Mononuclear cell (primary cell): ENCODE results near the gene SEMA3F. TPM values are rescaled to one million over a fixed set of nuclear protein-coding genes. Genes with fewer than 3 reads are reported as not detected.

Source experiments
- H3K27me3 ChIP-seq: 2 replicates; pipeline ENCODE4 v1.6.0; 2011; ENCODE audit warnings: low read length, control low read depth; ENCODE audit not compliant: insufficient read depth
- H3K4me1 ChIP-seq: 2 replicates; pipeline ENCODE4 v1.5.1; 2011; ENCODE audit warnings: mild to moderate bottlenecking, low read length, control low read depth; ENCODE audit not compliant: insufficient read depth
- H3K4me3 ChIP-seq: 2 replicates; pipeline ENCODE4 v1.5.1; 2011; ENCODE audit warnings: mild to moderate bottlenecking, low read length, moderate library complexity
- H3K9me3 ChIP-seq: 2 replicates; pipeline ENCODE4 v1.5.1; 2011; ENCODE audit warnings: low read depth, mild to moderate bottlenecking, control low read depth, low read length
- total RNA-seq: library from RNA; depleted of rRNA; stranded (reverse); fragments of >200 nt; gene quantifications from one replicate; pipeline ENCODE4 v1.2.3, GENCODE V29; 2012

SEMA3F gene
- total RNA-seq, 1 donor = 0.42 TPM

GRCh38 chr3:50139718-50140423 lies 15.3 kb upstream of the SEMA3F start:
- Histone ChIP-seq H3K4me3 (no peak overlapping the region), H3K27me3 (no peaks in the 10 kb centered on the region), H3K4me1 (peaks cover 16% of the 10 kb centered on the region), H3K9me3 (no peaks in the 10 kb centered on the region)

DNA sequence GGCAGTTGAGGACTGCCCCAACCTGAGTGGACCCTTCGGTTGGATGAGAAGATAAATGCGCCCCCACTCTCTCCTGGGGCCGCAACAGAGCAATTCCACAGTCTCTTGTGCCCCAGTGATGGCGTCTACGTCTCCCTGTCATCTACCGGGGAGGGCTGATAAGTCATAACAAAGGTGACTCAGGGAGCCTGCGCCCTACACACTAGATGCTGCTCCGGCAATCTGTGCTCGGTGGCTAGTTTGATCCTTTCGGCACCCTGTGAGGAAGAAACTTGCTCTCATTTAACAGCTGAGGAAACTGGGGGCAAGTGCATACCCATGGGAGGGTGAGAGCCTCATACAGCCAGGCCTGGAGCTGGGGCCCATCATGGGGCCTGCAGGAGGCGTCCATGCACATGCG lies 14.1 kb upstream of the SEMA3F start:
- no peaks in the 10 kb centered on the region for H3K27me3 ChIP-seq
- H3K4me1 ChIP-seq = peaks cover 16% of the 10 kb centered on the region
- no peaks in the 10 kb centered on the region for H3K9me3 ChIP-seq
- H3K4me3 ChIP-seq = no peak overlapping the region

- no peaks in the 10 kb centered on the region for H3K27me3 ChIP-seq
- peaks cover 7% of the 10 kb centered on the region for H3K4me1 ChIP-seq
- H3K4me3 ChIP-seq = no peak overlapping the region
- no peaks in the 10 kb centered on the region for H3K9me3 ChIP-seq
Observed at GRCh38 chr3:50146316-50146901, 8.7 kb upstream of the SEMA3F start.

DNA sequence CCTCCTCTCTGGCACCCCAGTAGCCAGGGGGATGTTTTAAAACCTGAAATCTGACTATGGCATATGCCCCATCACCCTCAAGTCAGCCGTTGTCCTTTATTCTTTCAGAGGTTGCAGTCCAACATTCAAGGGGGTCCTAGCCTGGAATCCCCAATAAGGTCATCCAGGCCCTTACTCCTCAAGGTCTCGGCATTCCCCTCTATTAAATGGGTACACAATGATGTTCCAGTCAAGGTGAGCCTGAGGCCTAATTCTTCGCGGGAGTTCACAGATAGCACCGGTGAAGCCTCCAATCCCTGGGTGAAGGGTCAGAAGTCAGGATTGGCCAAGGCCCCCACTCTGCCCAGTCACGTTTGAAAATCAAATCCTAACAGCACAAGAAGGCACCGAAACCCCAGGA lies 8.1 kb upstream of the SEMA3F start:
- H3K27me3 ChIP-seq = no peaks in the 10 kb centered on the region
- H3K4me1 ChIP-seq = peaks cover 7% of the 10 kb centered on the region
- no peak overlapping the region for H3K4me3 ChIP-seq
- H3K9me3 ChIP-seq = no peaks in the 10 kb centered on the region

- no peak overlapping the region for H3K4me3 ChIP-seq
- H3K27me3 ChIP-seq = no peaks in the 10 kb centered on the region
- H3K4me1 ChIP-seq = peaks cover 7% of the 10 kb centered on the region
- no peaks in the 10 kb centered on the region for H3K9me3 ChIP-seq
Observed at GRCh38 chr3:50147447-50147846, 7.7 kb upstream of the SEMA3F start.

DNA sequence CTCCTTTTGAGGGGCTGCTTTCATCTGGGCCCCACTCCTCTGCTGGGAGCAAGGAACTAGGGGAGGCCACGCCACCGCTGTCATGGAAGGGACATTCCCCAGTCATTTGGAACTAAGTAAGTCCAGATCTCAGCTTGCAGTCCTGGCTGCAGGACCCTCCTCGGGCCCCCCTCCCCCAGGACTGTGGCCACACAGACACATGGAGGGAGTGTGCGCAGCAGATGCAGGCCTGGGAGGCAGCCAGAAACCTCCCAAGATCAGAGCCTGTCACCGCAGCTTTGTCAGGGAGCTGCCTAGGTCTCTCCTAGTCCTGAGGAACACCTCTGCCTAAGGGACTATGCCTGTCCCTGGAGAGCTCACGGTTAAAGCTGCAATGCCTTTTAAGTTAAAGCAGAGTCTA lies 7.3 kb upstream of the SEMA3F start:
- Histone ChIP-seq H3K4me1 (peaks cover 7% of the 10 kb centered on the region), H3K4me3 (no peak overlapping the region), H3K9me3 (no peaks in the 10 kb centered on the region), H3K27me3 (no peaks in the 10 kb centered on the region)

- Histone ChIP-seq H3K9me3 (no peaks in the 10 kb centered on the region), H3K4me1 (peaks cover 8% of the 10 kb centered on the region), H3K27me3 (peaks cover 13% of the 10 kb centered on the region), H3K4me3 (no peak overlapping the region)
Observed at GRCh38 chr3:50150404-50150750, 4.7 kb upstream of the SEMA3F start.

DNA sequence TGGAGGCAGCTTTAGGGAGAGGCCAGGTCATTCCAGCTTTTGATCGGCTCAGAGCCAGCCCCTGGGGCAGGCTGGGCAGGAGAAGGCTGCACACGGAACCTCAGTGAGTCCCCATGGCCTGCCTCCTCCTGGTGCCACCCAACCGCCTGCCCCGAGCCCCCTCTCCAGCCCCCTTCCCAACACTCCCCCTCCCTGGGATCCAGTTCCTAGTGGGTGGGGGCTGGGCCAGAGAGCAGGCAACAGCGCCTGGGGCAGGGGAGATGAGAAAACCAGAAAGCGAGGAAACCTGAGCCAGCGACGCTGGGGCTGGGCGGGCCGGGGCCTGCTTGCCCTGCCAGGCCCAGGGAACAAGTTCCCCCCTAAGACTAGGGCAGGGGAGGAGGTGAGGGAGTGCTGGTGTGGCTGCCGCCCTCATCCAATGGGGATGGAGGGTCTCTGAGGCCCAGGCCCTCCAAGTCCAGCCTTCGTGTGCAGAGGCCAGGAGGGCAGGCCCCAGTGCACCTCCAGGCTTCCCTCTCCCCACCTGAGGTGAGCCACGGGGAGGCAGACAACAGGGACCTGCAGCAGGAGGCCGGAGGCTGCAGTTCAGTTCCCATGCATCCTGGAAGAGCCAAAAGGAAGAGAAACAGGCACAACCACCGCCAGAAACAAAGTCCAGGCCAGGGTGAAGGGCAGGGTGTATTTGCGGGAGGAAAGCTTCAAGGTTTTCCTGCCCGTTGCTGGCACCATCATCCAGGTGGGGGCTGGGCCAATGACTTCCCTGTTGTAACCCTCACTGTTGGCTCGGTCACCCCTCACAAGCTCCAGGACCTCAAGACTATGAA lies 4.0 kb upstream of the SEMA3F start:
- peaks cover 20% of the 10 kb centered on the region for H3K27me3 ChIP-seq
- no peak overlapping the region for H3K4me3 ChIP-seq
- peaks cover 14% of the 10 kb centered on the region for H3K4me1 ChIP-seq
- H3K9me3 ChIP-seq = no peaks in the 10 kb centered on the region

DNA sequence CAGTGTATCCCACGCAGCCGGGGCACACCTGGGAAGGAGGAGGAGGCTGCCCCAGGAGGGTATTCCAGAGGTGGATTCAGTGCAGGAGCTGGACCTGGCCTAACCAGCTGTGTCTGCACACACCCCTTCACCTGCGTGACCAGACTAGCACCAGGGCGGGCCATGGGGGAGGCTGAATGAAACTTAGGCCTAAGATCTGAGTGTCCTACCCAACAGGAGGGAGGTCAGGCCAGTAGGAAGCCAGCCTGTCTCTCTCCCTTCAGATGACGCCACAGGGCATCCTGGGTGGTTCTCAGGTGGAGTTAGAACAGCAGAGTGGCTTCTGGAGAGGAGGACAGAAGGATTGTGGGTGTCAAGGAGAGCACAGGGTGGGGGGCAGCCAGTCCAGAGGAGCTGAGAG lies 3.4 kb upstream of the SEMA3F start:
- H3K27me3 ChIP-seq = peaks cover 27% of the 10 kb centered on the region
- H3K4me1 ChIP-seq = peaks cover 14% of the 10 kb centered on the region
- H3K9me3 ChIP-seq = no peaks in the 10 kb centered on the region
- H3K4me3 ChIP-seq = no peak overlapping the region

DNA sequence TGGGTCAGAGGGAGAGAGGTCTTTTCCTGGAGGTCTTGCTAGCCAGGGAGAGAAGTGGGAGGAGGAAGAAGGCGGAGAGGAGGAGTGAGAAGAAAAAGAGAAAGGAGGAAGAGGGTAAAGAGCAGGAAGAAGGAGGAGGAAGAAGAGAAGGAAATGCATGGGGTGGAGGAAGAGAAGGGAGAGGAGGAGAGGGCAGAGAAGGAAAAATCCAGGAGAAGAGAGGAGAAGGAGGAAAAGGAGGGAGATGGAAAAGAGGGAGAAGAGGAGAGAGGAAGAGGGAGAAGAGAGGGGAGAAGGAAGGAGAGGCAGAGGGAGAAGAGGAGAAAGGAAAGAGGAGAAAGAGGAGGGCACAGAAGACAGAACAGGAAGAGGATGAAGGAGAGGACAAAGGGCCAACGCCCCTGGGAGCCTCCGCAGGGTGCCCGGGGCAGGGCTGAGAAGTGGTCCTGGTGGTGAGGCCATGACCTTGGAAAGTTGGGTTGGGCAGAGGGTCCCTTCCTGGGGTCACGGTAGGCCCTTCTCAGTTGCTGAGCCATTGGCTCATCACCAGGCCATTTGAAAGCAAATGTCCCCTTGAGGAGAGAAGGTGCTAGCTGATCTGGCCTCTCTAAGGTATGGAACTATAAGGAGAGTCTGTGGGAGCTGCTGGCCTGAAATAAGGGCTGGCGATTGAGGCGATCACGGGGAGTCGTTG lies 1.2 kb upstream of the SEMA3F start:
- H3K27me3 ChIP-seq = peaks cover 30% of the 10 kb centered on the region
- H3K4me3 ChIP-seq = no peak overlapping the region
- peaks cover 14% of the 10 kb centered on the region for H3K4me1 ChIP-seq
- H3K9me3 ChIP-seq = no peaks in the 10 kb centered on the region

GRCh38 chr3:50154476-50154839 lies 666 bp upstream of the SEMA3F start:
- H3K9me3 ChIP-seq = no peaks in the 10 kb centered on the region
- no peak overlapping the region for H3K4me3 ChIP-seq
- peaks cover 14% of the 10 kb centered on the region for H3K4me1 ChIP-seq
- H3K27me3 ChIP-seq = peaks cover 30% of the 10 kb centered on the region

GRCh38 chr3:50155491-50155878 lies 361 bp downstream of the SEMA3F start:
- H3K4me3 ChIP-seq = no peak overlapping the region
- H3K9me3 ChIP-seq = no peaks in the 10 kb centered on the region
- peaks cover 30% of the 10 kb centered on the region for H3K27me3 ChIP-seq
- peaks cover 14% of the 10 kb centered on the region for H3K4me1 ChIP-seq

DNA sequence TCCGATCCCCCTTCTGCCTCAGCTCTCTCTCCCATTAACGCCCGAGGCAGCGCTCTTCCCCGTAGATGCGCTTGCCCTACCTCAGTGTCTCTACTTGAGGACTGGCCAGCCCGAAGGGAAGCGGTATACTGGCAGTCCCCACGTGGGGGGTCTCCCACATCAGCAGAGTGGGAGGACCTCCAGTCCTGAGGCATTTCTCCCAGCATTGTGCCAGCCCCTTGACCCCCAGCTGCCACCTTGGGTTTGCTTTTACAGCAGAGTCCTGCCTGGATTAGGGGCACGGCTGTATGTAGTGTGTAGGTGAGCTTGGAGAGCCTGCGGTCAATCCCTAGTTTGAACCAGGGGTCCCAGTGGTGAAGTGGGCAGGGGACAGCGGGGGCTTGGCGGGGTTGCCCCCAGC lies 767 bp downstream of the SEMA3F start:
- Histone ChIP-seq H3K9me3 (no peaks in the 10 kb centered on the region), H3K27me3 (peaks cover 30% of the 10 kb centered on the region), H3K4me1 (peaks cover 14% of the 10 kb centered on the region), H3K4me3 (no peak overlapping the region)

DNA sequence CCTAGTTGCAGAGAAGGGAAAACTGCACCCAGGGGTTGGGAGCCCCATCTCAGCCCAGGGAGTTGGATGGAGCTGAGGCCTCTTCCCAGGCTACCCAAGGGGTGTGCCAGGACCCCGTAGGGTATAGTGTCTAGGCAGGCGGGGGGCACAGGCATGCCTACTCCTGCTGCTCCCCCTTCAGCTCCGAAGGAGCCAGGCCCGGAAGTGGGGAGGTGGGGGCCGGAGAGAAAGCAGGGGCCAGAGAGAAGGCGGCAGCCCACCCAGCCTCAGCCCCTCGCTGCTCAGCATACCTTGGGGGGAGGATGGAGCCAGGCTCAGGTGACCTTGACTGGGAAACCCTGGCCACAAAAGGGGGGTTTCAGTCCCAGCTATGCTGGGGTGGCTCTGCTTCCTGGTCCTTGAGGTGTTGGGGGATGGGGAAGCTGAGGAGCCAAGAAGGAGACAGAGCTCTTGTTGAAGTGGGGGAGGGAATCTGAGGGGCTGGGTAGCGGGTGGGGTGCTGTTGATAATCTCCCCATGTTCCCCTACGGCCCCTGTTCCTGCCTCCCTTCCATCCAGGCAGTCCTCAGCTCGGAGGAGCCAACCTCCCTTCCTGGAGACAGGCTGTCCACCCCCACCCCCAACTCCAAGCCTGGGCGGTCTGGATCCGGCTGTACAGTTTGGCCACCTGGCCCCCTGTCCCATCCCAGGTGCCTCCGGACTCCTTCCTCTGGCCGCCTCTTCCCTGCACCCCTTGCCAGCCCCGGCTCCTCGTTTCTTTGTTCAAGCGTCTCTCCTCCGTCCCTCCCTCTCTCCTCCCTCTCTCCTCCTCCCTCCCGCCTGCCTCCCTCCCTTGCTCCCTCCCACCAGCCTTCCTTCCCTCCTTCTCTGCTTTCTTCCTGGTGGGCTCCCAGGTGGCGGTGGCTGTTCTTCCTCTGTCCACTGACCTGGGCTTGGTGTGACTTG lies 1.7 kb downstream of the SEMA3F start:
- peaks cover 30% of the 10 kb centered on the region for H3K27me3 ChIP-seq
- H3K4me3 ChIP-seq = no peak overlapping the region
- H3K9me3 ChIP-seq = no peaks in the 10 kb centered on the region
- H3K4me1 ChIP-seq = peaks cover 14% of the 10 kb centered on the region
